Urinary bladder (tissue), 4 donors: Measurements from ENCODE around the gene PDE4D. TPM values are rescaled to one million over a fixed set of nuclear protein-coding genes. Genes with fewer than 3 reads are reported as not detected.
"Not testable (repeated sequence)": the region's sequence is repeated elsewhere in the genome, so short reads cannot be mapped to it uniquely, and the experiment has no call there.

Experiments used
- DNase-seq: peaks from one replicate; pipeline ENCODE4 v3.0.0-alpha.2; 2015; ENCODE audit errors: extremely low spot score
- H3K27ac ChIP-seq: one replicate; pipeline ENCODE4 v1.5.1; 2013; ENCODE audit warnings: low read depth, mild to moderate bottlenecking, moderate library complexity
- H3K36me3 ChIP-seq: one replicate; pipeline ENCODE4 v1.6.1; 2013; ENCODE audit warnings: mild to moderate bottlenecking, moderate library complexity; ENCODE audit not compliant: insufficient read depth
- H3K4me1 ChIP-seq: one replicate; pipeline ENCODE4 v1.6.1; 2013; ENCODE audit warnings: mild to moderate bottlenecking, moderate library complexity; ENCODE audit not compliant: insufficient read depth
- H3K4me3 ChIP-seq: one replicate; pipeline ENCODE4 v1.5.1; 2013; ENCODE audit warnings: low read depth, low read length
- WGBS: extraction: QIAGEN DNeasy Blood & Tissue Kit; methylation state at CpG from one replicate; pipeline ENCODE4 v1.1.7; 2013; 5-methylcytosine and 5-hydroxymethylcytosine counted together
- polyA plus RNA-seq: library from polyadenylated mRNA; stranded (reverse); fragments of 200-250 nt; gene quantifications from one replicate; pipeline ENCODE4 v1.2.3, GENCODE V29; 2013
- total RNA-seq: library from RNA; depleted of rRNA; stranded (reverse); fragments of >200 nt; gene quantifications from one replicate; pipeline ENCODE4 v1.2.3, GENCODE V29; 2014
- donor health status: healthy with polysubstance abuse.
- donor health status: healthy.

The PDE4D gene
- total and polyA plus RNA-seq, 2 donors, result 27.3 to 253 TPM

GRCh38 chr5:59483971-59484472, 409.5 kb downstream of the PDE4D start:
- Histone ChIP-seq H3K4me3 (no peak overlapping the region), H3K4me1 (no peaks in the 10 kb centered on the region), H3K36me3 (no peaks in the 10 kb centered on the region), H3K27ac (no peak overlapping the region)
- DNase-seq, result no peak

GRCh38 chr5:59479086-59479485, 414.4 kb downstream of the PDE4D start:
- Histone ChIP-seq H3K4me1 (no peaks in the 10 kb centered on the region), H3K27ac (no peak overlapping the region), H3K4me3 (no peak overlapping the region), H3K36me3 (no peaks in the 10 kb centered on the region)
- no peak for DNase-seq
- WGBS, result 43% methylated on average over 2 of the region's 2 CpGs

GRCh38 chr5:59474324-59474723, 419.2 kb downstream of the PDE4D start:
- no peaks in the 10 kb centered on the region for H3K4me1 ChIP-seq
- H3K4me3 ChIP-seq, result no peak overlapping the region
- no peak for DNase-seq
- no peaks in the 10 kb centered on the region for H3K36me3 ChIP-seq
- no peak overlapping the region for H3K27ac ChIP-seq
- WGBS, result 97% methylated on average over 1 of the region's 1 CpG

GRCh38 chr5:59473611-59474010, 419.9 kb downstream of the PDE4D start:
- Histone ChIP-seq H3K4me3 (no peak overlapping the region), H3K36me3 (no peaks in the 10 kb centered on the region), H3K27ac (no peak overlapping the region), H3K4me1 (no peaks in the 10 kb centered on the region)
- no peak for DNase-seq

GRCh38 chr5:59471463-59471862, 422.1 kb downstream of the PDE4D start:
- no peak overlapping the region for H3K27ac ChIP-seq
- no peak for DNase-seq
- H3K36me3 ChIP-seq, result no peaks in the 10 kb centered on the region
- WGBS, result 21% methylated on average over 1 of the region's 1 CpG
- H3K4me3 ChIP-seq, result no peak overlapping the region
- H3K4me1 ChIP-seq, result no peaks in the 10 kb centered on the region

- WGBS, result 90% methylated on average over 2 of the region's 2 CpGs
Measured at GRCh38 chr5:59467969-59468368, 425.6 kb downstream of the PDE4D start.

GRCh38 chr5:59466271-59466670, 427.3 kb downstream of the PDE4D start:
- Histone ChIP-seq H3K4me3 (no peak overlapping the region), H3K27ac (no peak overlapping the region), H3K4me1 (no peaks in the 10 kb centered on the region), H3K36me3 (no peaks in the 10 kb centered on the region)
- WGBS, result 54% methylated on average over 2 of the region's 2 CpGs
- no peak for DNase-seq

More at GRCh38 chr5:59467969-59468368, 425.6 kb downstream of the PDE4D start:
- no peak overlapping the region for H3K27ac ChIP-seq
- no peak overlapping the region for H3K4me3 ChIP-seq
- no peaks in the 10 kb centered on the region for H3K36me3 ChIP-seq
- no peaks in the 10 kb centered on the region for H3K4me1 ChIP-seq
- no peak for DNase-seq

- WGBS, result 97% methylated on average over 3 of the region's 3 CpGs
- no peak overlapping the region for H3K4me3 ChIP-seq
Measured at GRCh38 chr5:59464969-59465368, 428.6 kb downstream of the PDE4D start.

GRCh38 chr5:59463618-59464166, 429.8 kb downstream of the PDE4D start:
- WGBS, result 90% methylated on average over 4 of the region's 4 CpGs
- not testable (repeated sequence) for H3K27ac ChIP-seq, H3K4me1 ChIP-seq, H3K36me3 ChIP-seq, DNase-seq, H3K4me3 ChIP-seq

More at GRCh38 chr5:59464969-59465368, 428.6 kb downstream of the PDE4D start:
- no peaks in the 10 kb centered on the region for H3K4me1 ChIP-seq
- no peak for DNase-seq
- no peak overlapping the region for H3K27ac ChIP-seq
- H3K36me3 ChIP-seq, result no peaks in the 10 kb centered on the region

GRCh38 chr5:59462956-59463355, 430.6 kb downstream of the PDE4D start:
- H3K4me1 ChIP-seq, result no peaks in the 10 kb centered on the region
- no peak overlapping the region for H3K27ac ChIP-seq
- 48% methylated on average over 1 of the region's 1 CpG for WGBS
- DNase-seq, result no peak
- no peaks in the 10 kb centered on the region for H3K36me3 ChIP-seq
- no peak overlapping the region for H3K4me3 ChIP-seq

- Histone ChIP-seq H3K27ac (no peak overlapping the region), H3K36me3 (no peaks in the 10 kb centered on the region), H3K4me3 (no peak overlapping the region), H3K4me1 (no peaks in the 10 kb centered on the region)
- WGBS, result 56% methylated on average over 4 of the region's 4 CpGs
- DNase-seq, result no peak
Measured at GRCh38 chr5:59460368-59461153, 433.0 kb downstream of the PDE4D start.

GRCh38 chr5:59458966-59459729, 434.4 kb downstream of the PDE4D start:
- no peak for DNase-seq
- Histone ChIP-seq H3K4me3 (no peak overlapping the region), H3K4me1 (no peaks in the 10 kb centered on the region), H3K36me3 (no peaks in the 10 kb centered on the region), H3K27ac (no peak overlapping the region)
- WGBS, result 91% methylated on average over 3 of the region's 3 CpGs

GRCh38 chr5:59458321-59458720, 435.2 kb downstream of the PDE4D start:
- DNase-seq, result no peak
- Histone ChIP-seq H3K4me3 (no peak overlapping the region), H3K36me3 (no peaks in the 10 kb centered on the region), H3K4me1 (no peaks in the 10 kb centered on the region), H3K27ac (no peak overlapping the region)
- 75% methylated on average over 4 of the region's 4 CpGs for WGBS
